DOHH2 (cell line): ENCODE measurements around the gene NLGN1.

ENCODE experiments used
- H3F3A ChIP-seq: fragments of 200-600 bp; sonication (generic), shearing (Covaris generic); 2 replicates; pipeline ENCODE4 v1.6.0; 2016; ENCODE audit warnings: antibody characterized with exemption, mild to moderate bottlenecking; ENCODE audit not compliant: control insufficient read depth, insufficient read depth
- H3K27ac ChIP-seq: fragments of 200-600 bp; sonication (generic); 2 replicates; pipeline ENCODE4 v1.5.1; 2014; ENCODE audit warnings: low read depth, mild to moderate bottlenecking, low read length, moderate library complexity
- H3K27me3 ChIP-seq: fragments of 200-600 bp; sonication (generic); 2 replicates; pipeline ENCODE4 v1.6.1; 2014; ENCODE audit warnings: mild to moderate bottlenecking, low read length, mixed read lengths; ENCODE audit not compliant: control insufficient read depth
- H3K36me3 ChIP-seq: fragments of 200-600 bp; sonication (generic); 2 replicates; pipeline ENCODE4 v1.6.1; 2014; ENCODE audit warnings: mild to moderate bottlenecking, low read length, moderate library complexity, mixed read lengths; ENCODE audit not compliant: control insufficient read depth
- H3K4me1 ChIP-seq: fragments of 200-600 bp; sonication (generic); 2 replicates; pipeline ENCODE4 v1.6.1; 2014; ENCODE audit warnings: mild to moderate bottlenecking, low read length, mixed read lengths; ENCODE audit not compliant: control insufficient read depth
- H3K4me2 ChIP-seq: fragments of 200-600 bp; sonication (generic); 2 replicates; pipeline ENCODE4 v1.6.0; 2014; ENCODE audit warnings: mild to moderate bottlenecking, low read length, moderate library complexity
- H3K4me3 ChIP-seq: fragments of 200-600 bp; sonication (generic); 2 replicates; pipeline ENCODE4 v1.5.1; 2014; ENCODE audit warnings: mild to moderate bottlenecking, low read length, mixed read lengths
- H3K79me2 ChIP-seq: fragments of 200-600 bp; sonication (generic); 2 replicates; pipeline ENCODE4 v1.6.1; 2014; ENCODE audit warnings: mild to moderate bottlenecking, low read length, mixed read lengths; ENCODE audit not compliant: control insufficient read depth
- H3K9me2 ChIP-seq: fragments of 200-600 bp; sonication (generic); replicated peaks from 2 replicates; pipeline ENCODE4 v1.6.1; 2014; ENCODE audit warnings: mild to moderate bottlenecking, low read length, mixed read lengths; ENCODE audit not compliant: control insufficient read depth
- H3K9me3 ChIP-seq: fragments of 200-600 bp; sonication (generic); 2 replicates; pipeline ENCODE4 v1.6.1; 2014; ENCODE audit warnings: antibody characterized with exemption, low read length, mixed read lengths; ENCODE audit not compliant: control insufficient read depth, insufficient read depth
- H4K20me1 ChIP-seq: fragments of 200-600 bp; sonication (generic); 2 replicates; pipeline ENCODE4 v1.6.0; 2014; ENCODE audit warnings: low read depth, mild to moderate bottlenecking, antibody characterized with exemption, low read length, moderate library complexity; ENCODE audit not compliant: control insufficient read depth, insufficient read depth
- EZH2phosphoT487 ChIP-seq: fragments of 200-600 bp; sonication (generic); IDR thresholded peaks from 2 replicates; pipeline ENCODE4 v1.6.1; 2017; ENCODE audit warnings: borderline replicate concordance, mild to moderate bottlenecking, antibody characterized with exemption, low read length, moderate library complexity, mixed read lengths
- TF ChIP-seq, protein P1 (sequence below): fragments of 200-600 bp; sonication (generic); IDR thresholded peaks from one replicate; pipeline ENCODE4 v1.5.1; 2014; ENCODE audit warnings: antibody characterized with exemption, mild to moderate bottlenecking, low read depth, low read length; ENCODE audit not compliant: poor library complexity, severe bottlenecking

NLGN1 gene

DNA sequence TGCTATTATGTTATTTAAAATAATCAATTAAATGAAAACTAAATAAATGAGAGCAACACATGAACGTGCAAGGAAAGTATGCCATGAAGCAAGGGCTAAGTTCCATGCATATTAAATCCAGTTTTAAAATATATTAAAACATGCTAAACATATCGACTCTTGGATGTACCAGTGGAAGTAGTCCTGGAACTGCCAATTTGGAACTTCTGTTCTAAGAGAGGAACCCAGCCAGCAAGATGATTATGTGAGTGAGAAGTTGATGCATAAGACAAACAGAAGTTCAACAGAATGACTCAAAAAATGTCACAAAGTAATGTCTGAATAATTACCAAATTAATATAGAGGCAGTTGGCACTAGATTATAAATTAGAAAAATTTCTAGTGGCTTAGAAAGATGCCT lies 714.2 kb downstream of the NLGN1 start:
- TF ChIP-seq, protein P1, sequence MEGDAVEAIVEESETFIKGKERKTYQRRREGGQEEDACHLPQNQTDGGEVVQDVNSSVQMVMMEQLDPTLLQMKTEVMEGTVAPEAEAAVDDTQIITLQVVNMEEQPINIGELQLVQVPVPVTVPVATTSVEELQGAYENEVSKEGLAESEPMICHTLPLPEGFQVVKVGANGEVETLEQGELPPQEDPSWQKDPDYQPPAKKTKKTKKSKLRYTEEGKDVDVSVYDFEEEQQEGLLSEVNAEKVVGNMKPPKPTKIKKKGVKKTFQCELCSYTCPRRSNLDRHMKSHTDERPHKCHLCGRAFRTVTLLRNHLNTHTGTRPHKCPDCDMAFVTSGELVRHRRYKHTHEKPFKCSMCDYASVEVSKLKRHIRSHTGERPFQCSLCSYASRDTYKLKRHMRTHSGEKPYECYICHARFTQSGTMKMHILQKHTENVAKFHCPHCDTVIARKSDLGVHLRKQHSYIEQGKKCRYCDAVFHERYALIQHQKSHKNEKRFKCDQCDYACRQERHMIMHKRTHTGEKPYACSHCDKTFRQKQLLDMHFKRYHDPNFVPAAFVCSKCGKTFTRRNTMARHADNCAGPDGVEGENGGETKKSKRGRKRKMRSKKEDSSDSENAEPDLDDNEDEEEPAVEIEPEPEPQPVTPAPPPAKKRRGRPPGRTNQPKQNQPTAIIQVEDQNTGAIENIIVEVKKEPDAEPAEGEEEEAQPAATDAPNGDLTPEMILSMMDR = no peak
- no peak for TF ChIP-seq EZH2phosphoT487
- Histone ChIP-seq H3K27me3 (no peaks in the 10 kb centered on the region), H3K9me2 (no peaks in the 10 kb centered on the region), H3K4me2 (no peak overlapping the region), H3K36me3 (no peaks in the 10 kb centered on the region), H3K27ac (no peak overlapping the region), H3K9me3 (no peaks in the 10 kb centered on the region), H3K4me1 (no peaks in the 10 kb centered on the region), H3K4me3 (no peak overlapping the region), H3F3A (no peaks in the 10 kb centered on the region), H3K79me2 (no peaks in the 10 kb centered on the region), H4K20me1 (no peaks in the 10 kb centered on the region)

DNA sequence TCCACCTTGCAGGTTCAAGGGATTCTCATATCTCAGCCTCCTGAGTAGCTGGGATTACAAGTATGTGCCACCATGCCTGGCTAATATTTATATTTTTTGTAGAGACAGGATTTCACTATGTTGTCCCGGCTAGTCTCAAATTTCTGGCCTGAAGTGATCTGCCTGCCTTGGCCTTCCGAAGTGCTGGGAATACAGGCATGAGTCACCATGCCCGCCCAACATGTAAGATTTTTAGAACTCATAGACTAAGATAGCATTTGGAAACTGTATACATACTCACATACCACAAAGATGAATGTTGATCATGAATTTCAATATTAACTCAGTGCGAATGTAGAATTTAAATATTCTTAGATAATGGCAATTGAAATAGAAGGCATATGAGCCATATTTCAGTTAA lies 718.9 kb downstream of the NLGN1 start:
- Histone ChIP-seq H3K79me2 (no peaks in the 10 kb centered on the region), H4K20me1 (no peaks in the 10 kb centered on the region), H3K27me3 (no peaks in the 10 kb centered on the region), H3K27ac (no peak overlapping the region), H3K4me3 (no peak overlapping the region), H3F3A (no peaks in the 10 kb centered on the region), H3K4me2 (no peak overlapping the region), H3K9me2 (no peaks in the 10 kb centered on the region), H3K36me3 (no peaks in the 10 kb centered on the region), H3K4me1 (no peaks in the 10 kb centered on the region), H3K9me3 (no peaks in the 10 kb centered on the region)
- TF ChIP-seq EZH2phosphoT487 = no peak
- TF ChIP-seq, protein P1 = no peak

DNA sequence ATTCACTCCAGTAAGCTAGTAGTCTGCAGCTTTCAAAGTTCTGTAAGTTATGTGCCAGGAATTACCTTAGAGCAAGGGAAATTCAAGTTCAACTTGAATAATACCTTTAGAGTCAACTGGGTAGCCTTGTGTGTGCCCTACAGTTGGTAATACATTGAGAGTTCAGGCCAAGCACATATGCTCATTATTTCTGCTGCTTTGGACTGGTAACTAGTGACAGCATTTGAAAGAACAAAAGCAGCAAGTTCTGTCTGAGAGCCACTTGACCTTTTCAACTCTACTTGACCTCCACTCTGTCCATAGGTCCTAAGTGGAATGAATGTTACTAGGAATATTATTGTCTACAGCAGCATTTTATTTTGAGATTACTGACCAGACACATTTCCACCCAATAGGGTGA lies 723.5 kb downstream of the NLGN1 start:
- H3K79me2 ChIP-seq = no peaks in the 10 kb centered on the region
- H3K9me3 ChIP-seq = no peaks in the 10 kb centered on the region
- no peaks in the 10 kb centered on the region for H3K9me2 ChIP-seq
- H3K36me3 ChIP-seq = no peaks in the 10 kb centered on the region
- no peak overlapping the region for H3K27ac ChIP-seq
- H3K4me3 ChIP-seq = no peak overlapping the region
- TF ChIP-seq, protein P1 = no peak
- no peak for TF ChIP-seq EZH2phosphoT487
- H3K27me3 ChIP-seq = no peaks in the 10 kb centered on the region
- H3F3A ChIP-seq = no peaks in the 10 kb centered on the region
- no peak overlapping the region for H3K4me2 ChIP-seq
- no peaks in the 10 kb centered on the region for H3K4me1 ChIP-seq
- no peaks in the 10 kb centered on the region for H4K20me1 ChIP-seq

DNA sequence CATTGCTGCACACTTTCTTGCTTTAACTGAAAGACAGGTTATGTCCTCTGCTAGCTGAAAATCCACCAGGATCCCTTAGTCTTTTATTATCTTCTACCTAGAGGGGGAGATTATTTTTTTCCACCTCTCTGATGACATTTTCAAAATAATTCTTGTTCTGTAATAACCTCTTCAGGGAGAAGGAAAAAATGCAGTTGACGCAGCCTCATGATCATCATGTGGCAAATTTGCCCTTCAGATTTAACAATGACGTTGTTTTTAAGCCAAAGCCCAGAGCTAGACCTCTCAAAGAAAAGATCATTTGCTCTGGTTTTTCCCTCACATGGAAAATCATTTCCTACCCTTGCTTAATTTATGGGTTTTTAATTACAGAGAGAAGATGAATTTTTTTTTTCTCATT lies 724.9 kb downstream of the NLGN1 start:
- Histone ChIP-seq H3K27me3 (no peaks in the 10 kb centered on the region), H3K4me3 (no peak overlapping the region), H3K79me2 (no peaks in the 10 kb centered on the region), H3K27ac (no peak overlapping the region), H3K4me1 (no peaks in the 10 kb centered on the region), H3K4me2 (no peak overlapping the region), H3K9me2 (no peaks in the 10 kb centered on the region), H3F3A (no peaks in the 10 kb centered on the region), H3K9me3 (no peaks in the 10 kb centered on the region), H3K36me3 (no peaks in the 10 kb centered on the region), H4K20me1 (no peaks in the 10 kb centered on the region)
- TF ChIP-seq, protein P1 = no peak
- no peak for TF ChIP-seq EZH2phosphoT487
